HG03025 (cell line): ENCODE results near the gene PRTN3.
"Not testable (repeated sequence)": the region's sequence is repeated elsewhere in the genome, so short reads cannot be mapped to it uniquely, and the experiment has no call there.

Experiments
- ATAC-seq: cut with Tn5 transposase; IDR thresholded peaks from one replicate; pipeline ENCODE4 v1.9.1; 2021; ENCODE audit warnings: mild to moderate bottlenecking, moderate library complexity; ENCODE audit not compliant: unreplicated experiment, low FRiP score

PRTN3 gene

GRCh38 chr19:877992-878660 lies 37.3 kb downstream of the PRTN3 start:
- not testable (repeated sequence) for ATAC-seq

- ATAC-seq, result not testable (repeated sequence)
Observed at GRCh38 chr19:878751-879561, 38.2 kb downstream of the PRTN3 start.

- ATAC-seq, result no peak
Observed at GRCh38 chr19:879711-880438, 39.1 kb downstream of the PRTN3 start.

GRCh38 chr19:881385-882071 lies 40.7 kb downstream of the PRTN3 start:
- ATAC-seq, result no peak

- ATAC-seq, result no peak
Observed at GRCh38 chr19:882871-883497, 42.2 kb downstream of the PRTN3 start.

- no peak for ATAC-seq
Observed at GRCh38 chr19:883661-884211, 42.9 kb downstream of the PRTN3 start.

- no peak for ATAC-seq
Observed at GRCh38 chr19:884420-885211, 43.8 kb downstream of the PRTN3 start.

- ATAC-seq, result no peak
Observed at GRCh38 chr19:885536-886224, 44.9 kb downstream of the PRTN3 start.

- ATAC-seq, result no peak
Observed at GRCh38 chr19:887072-887471, 46.3 kb downstream of the PRTN3 start.

- ATAC-seq, result no peak
Observed at GRCh38 chr19:887599-887998, 46.8 kb downstream of the PRTN3 start.

- no peak for ATAC-seq
Observed at GRCh38 chr19:888581-889385, 48.0 kb downstream of the PRTN3 start.

- no peak for ATAC-seq
Observed at GRCh38 chr19:889662-890295, 49.0 kb downstream of the PRTN3 start.

- ATAC-seq, result no peak
Observed at GRCh38 chr19:890831-891230, 50.0 kb downstream of the PRTN3 start.

- ATAC-seq, result not testable (repeated sequence)
Observed at GRCh38 chr19:891421-892200, 50.8 kb downstream of the PRTN3 start.

GRCh38 chr19:892243-892893 lies 51.6 kb downstream of the PRTN3 start:
- no peak for ATAC-seq
